B cell (primary cell): Measurements from ENCODE around the gene SLTM. TPM values are rescaled to one million over a fixed set of nuclear protein-coding genes. Genes with fewer than 3 reads are reported as not detected.
"Not testable (repeated sequence)": the region's sequence is repeated elsewhere in the genome, so short reads cannot be mapped to it uniquely, and the experiment has no call there.

Experiments
- ATAC-seq: fragments of 200-7000 bp; cut with Tn5 transposase; one replicate; pipeline ENCODE4 v1.10.0; 2021; ENCODE audit warnings: low read depth, mild to moderate bottlenecking, moderate number of reproducible peaks, moderate library complexity
- CTCF ChIA-PET: fragments of 350-600 bp; sonication (Branson Sonifier 250); formaldehyde crosslinking; loops from one replicate; lab custom pipeline; 2021; ENCODE audit warnings: antibody characterized with exemption, inconsistent platforms; lab: Charles Lee
- POLR2A ChIA-PET: fragments of 350-600 bp; sonication (Branson Sonifier 250); formaldehyde crosslinking; loops from one replicate; lab custom pipeline; 2021; ENCODE audit warnings: antibody characterized with exemption; lab: Charles Lee
- DNase-seq: peaks from one replicate; pipeline ENCODE4 v3.0.0; 2013
- H2AFZ ChIP-seq: 2 replicates; pipeline ENCODE4 v1.6.1; 2012; ENCODE audit warnings: mild to moderate bottlenecking, low read depth, low read length; ENCODE audit not compliant: insufficient read depth, poor library complexity, severe bottlenecking
- H3K27ac ChIP-seq, 2 donors: 1 replicate in 1 of 2; 2 replicates in 1 of 2; pipeline ENCODE4 v1.5.1; 2012 to 2013; ENCODE audit warnings: low read length in 2 of 2, mild to moderate bottlenecking in 2 of 2, moderate library complexity in 1 of 2
- H3K27me3 ChIP-seq, 4 experiments: fragments of 200-600 bp in 1 of 4; sonication (generic) in 1 of 4; replicated peaks in 1 of 4; 1 replicate in 2 of 4; 2 replicates in 2 of 4; pipeline versions ENCODE4 v1.6.1 to v1.7.0; 2013 to 2016; ENCODE audit warnings: low read length in 3 of 4, mild to moderate bottlenecking in 2 of 4, mixed read lengths in 1 of 4, moderate library complexity in 1 of 4; ENCODE audit not compliant: insufficient read depth in 4 of 4, control insufficient read depth in 3 of 4; ENCODE audit errors: control extremely low read depth in 1 of 4
- H3K36me3 ChIP-seq, 2 experiments: replicated peaks in 1 of 2; 1 replicate in 1 of 2; 2 replicates in 1 of 2; pipeline versions ENCODE4 v1.6.1 to v1.7.1; 2013; ENCODE audit warnings: low read length in 1 of 2; ENCODE audit not compliant: insufficient read depth in 2 of 2, control insufficient read depth in 1 of 2; ENCODE audit errors: control extremely low read depth in 1 of 2, extremely low read depth in 1 of 2
- H3K4me1 ChIP-seq, 2 donors: fragments of 200-600 bp in 1 of 2; sonication (generic) in 1 of 2; 1 replicate in 1 of 2; 2 replicates in 1 of 2; pipeline versions ENCODE4 v1.5.1 to v1.6.1; 2013 to 2017; ENCODE audit warnings: low read length in 2 of 2; ENCODE audit not compliant: control insufficient read depth in 2 of 2, insufficient read depth in 2 of 2
- H3K4me2 ChIP-seq: replicated peaks from 2 replicates; pipeline ENCODE3; 2012; ENCODE audit warnings: mild to moderate bottlenecking, low read depth, low read length; ENCODE audit not compliant: poor library complexity, severe bottlenecking
- H3K4me3 ChIP-seq, 5 experiments: fragments of 200-600 bp in 1 of 5; sonication (generic) in 1 of 5; 1 replicate in 3 of 5; 2 replicates in 2 of 5; pipeline versions ENCODE4 v1.5.1 to v1.7.0; 2011 to 2016; ENCODE audit warnings: low read length in 4 of 5, mild to moderate bottlenecking in 4 of 5, low read depth in 2 of 5, control low read depth in 1 of 5, moderate library complexity in 1 of 5; ENCODE audit not compliant: insufficient read depth in 1 of 5; ENCODE audit errors: control extremely low read depth in 1 of 5, extremely low read depth in 1 of 5
- H3K79me2 ChIP-seq: fragments of 200-600 bp; sonication (generic); one replicate; pipeline ENCODE4 v1.6.0; 2016; ENCODE audit warnings: low read length; ENCODE audit not compliant: control insufficient read depth, insufficient read depth
- H3K9ac ChIP-seq: fragments of 200-600 bp; sonication (generic); 2 replicates; pipeline ENCODE4 v1.6.1; 2017; ENCODE audit warnings: mild to moderate bottlenecking, low read length, moderate library complexity
- H3K9me3 ChIP-seq, 3 donors: one replicate each; pipeline versions ENCODE4 v1.6.1 to v1.7.1; 2013; ENCODE audit warnings: low read length in 2 of 3; ENCODE audit not compliant: control insufficient read depth in 2 of 3, insufficient read depth in 1 of 3; ENCODE audit errors: control extremely low read depth in 1 of 3
- H4K20me1 ChIP-seq: 2 replicates; pipeline ENCODE4 v1.6.0; 2012; ENCODE audit warnings: mild to moderate bottlenecking, low read length; ENCODE audit not compliant: insufficient read depth, control insufficient read depth, poor library complexity, severe bottlenecking
- H3K27ac Mint-ChIP-seq: one replicate; pipeline ENCODE4 v1.8.0; 2021; ENCODE audit warnings: mixed read lengths
- H3K27me3 Mint-ChIP-seq: one replicate; pipeline ENCODE4 v1.8.0; 2021; ENCODE audit warnings: mixed read lengths
- H3K4me1 Mint-ChIP-seq: one replicate; pipeline ENCODE4 v1.8.0; 2021; ENCODE audit warnings: mixed read lengths
- H3K4me3 Mint-ChIP-seq: one replicate; pipeline ENCODE4 v1.8.0; 2021; ENCODE audit warnings: mixed read lengths
- H3K9me3 Mint-ChIP-seq: one replicate; pipeline ENCODE4 v1.8.0; 2022; ENCODE audit warnings: mixed read lengths; ENCODE audit not compliant: insufficient read depth
- CTCF ChIP-seq: fragments of 200-600 bp; IDR thresholded peaks from one replicate; pipeline ENCODE4 v1.8.0; 2022; ENCODE audit warnings: antibody characterized with exemption, mild to moderate bottlenecking
- EZH2 ChIP-seq: IDR thresholded peaks from 2 replicates; pipeline ENCODE4 v1.6.1; 2012; ENCODE audit warnings: borderline replicate concordance, low read depth, mild to moderate bottlenecking, moderate library complexity, low read length; ENCODE audit not compliant: insufficient read depth, poor library complexity, severe bottlenecking
- WGBS: methylation state at CpG from one replicate; pipeline ENCODE4 v1.1.5; 2013; ENCODE audit warnings: missing lambda C conversion rate; ENCODE audit not compliant: insufficient coverage; 5-methylcytosine and 5-hydroxymethylcytosine counted together
- intact Hi-C: fragments of 100-400 bp; cut with micrococcal nuclease; formaldehyde crosslinking; loops from one replicate; pipeline ENCODE4 v1.10.0; 2022
- polyA plus RNA-seq: library from polyadenylated mRNA; depleted of rRNA; stranded (reverse); fragments of >200 nt; gene quantifications from 2 replicates; pipeline ENCODE4 v1.2.3, GENCODE V29; 2012
- total RNA-seq, 2 donors: library from RNA; stranded (reverse); fragments of 120-200 nt in 1 of 2; gene quantifications; 1 replicate in 1 of 2; 2 replicates in 1 of 2; pipeline versions ENCODE4 v1.2.3 to v1.2.4, GENCODE V29; 2013 to 2022

SLTM gene
- total and polyA plus RNA-seq, 2 donors (not counting 1 experiment from before 2014, with no cell fraction given): 83.2 to 183 TPM

- CTCF ChIA-PET: interaction anchor here (1.6 kb wide), 1 partner anchor 9 kb away, joined by 5 read pairs; no protein-coding TSS in a partner anchor
- H3K4me1 Mint-ChIP-seq: no peaks in the 10 kb centered on the region
- Histone ChIP-seq H3K9me3 (no peaks in the 10 kb centered on the region), H3K36me3 (peaks cover 0 to 15% of the 10 kb centered on the region in 2 experiments), H4K20me1 (no peaks in the 10 kb centered on the region), H3K4me2 (no peak overlapping the region), H3K27ac (no peak overlapping the region), H2AFZ (no peak overlapping the region), H3K4me3 (no peak overlapping the region), H3K79me2 (no peaks in the 10 kb centered on the region), H3K27me3 (no peaks in the 10 kb centered on the region), H3K4me1 (no peaks in the 10 kb centered on the region), H3K9ac (no peak overlapping the region)
- ATAC-seq (no peak), DNase-seq (no peak)
- no peak overlapping the region for H3K27ac Mint-ChIP-seq
- POLR2A ChIA-PET: no interaction called here
- WGBS: no CpG with 5 or more reads among the region's 5 CpGs
- TF ChIP-seq CTCF: no peak
- no peak for TF ChIP-seq EZH2
- intact Hi-C loops: no loop called here
- no peaks in the 10 kb centered on the region for H3K27me3 Mint-ChIP-seq
- H3K9me3 Mint-ChIP-seq: no peaks in the 10 kb centered on the region
- no peak overlapping the region for H3K4me3 Mint-ChIP-seq
Observed at GRCh38 chr15:58852347-58852746, 81.1 kb downstream of the SLTM start.

- H3K27me3 Mint-ChIP-seq, H3K27me3 ChIP-seq, H3K4me1 ChIP-seq, intact Hi-C loops, H2AFZ ChIP-seq, POLR2A ChIA-PET, DNase-seq, H3K4me3 ChIP-seq, H3K9me3 ChIP-seq, H3K4me2 ChIP-seq, H3K9ac ChIP-seq, H3K4me1 Mint-ChIP-seq, H3K9me3 Mint-ChIP-seq, H4K20me1 ChIP-seq, H3K27ac Mint-ChIP-seq, H3K79me2 ChIP-seq, H3K27ac ChIP-seq, ATAC-seq, H3K4me3 Mint-ChIP-seq: not testable (repeated sequence)
- peaks cover 2 to 17% of the 10 kb centered on the region in 2 experiments for H3K36me3 ChIP-seq
- 100% methylated on average over 1 of the region's 3 CpGs for WGBS
- CTCF ChIA-PET: interaction anchor here (1.6 kb wide), 1 partner anchor 11 kb away, joined by 5 read pairs; no protein-coding TSS in a partner anchor
Observed at GRCh38 chr15:58851205-58851604, 82.3 kb downstream of the SLTM start.
